A549 (cell line): ENCODE measurements around the gene LRRC8E. TPM values are rescaled to one million over a fixed set of nuclear protein-coding genes. Genes with fewer than 3 reads are reported as not detected.

Experiments
- ATAC-seq, 2 experiments: fragments of 200-7000 bp in 1 of 2; fragments of >200 bp in 1 of 2; cut with Nextera tagmentation in 1 of 2; cut with Tn5 transposase in 1 of 2; 3 replicates each; pipeline versions ENCODE4 v1.8.0 to v1.9.1; 2018 to 2020; ENCODE audit warnings: mild to moderate bottlenecking in 1 of 2, moderate library complexity in 1 of 2
- CTCF ChIA-PET: fragments of 300-600 bp; sonication (Branson Sonifier 250); formaldehyde crosslinking; extraction: SDS; loops from one replicate; lab custom pipeline; 2021; ENCODE audit warnings: antibody characterized with exemption, inconsistent platforms; lab: Yijun Ruan, JAX
- POLR2A ChIA-PET: fragments of 350-600 bp; formaldehyde crosslinking; extraction: SDS; loops from one replicate; lab custom pipeline; 2021; ENCODE audit warnings: antibody characterized with exemption, inconsistent platforms; lab: Yijun Ruan, JAX
- DNase-seq, 2 experiments: peaks; one replicate each; pipeline versions ENCODE4 v3.0.0 to v3.0.0-alpha.2; 2011 to 2016; ENCODE audit warnings: low read depth in 1 of 2, low spot score in 1 of 2
- FAIRE-seq: peaks from 2 replicates; lab custom pipeline; 2011; peaks lifted over from hg19 to GRCh38; lab: Jason Lieb, UNC
- H3K27ac ChIP-seq, 2 experiments: fragments of >200 bp; sonication (Bioruptor Twin); formaldehyde crosslinking; 3 replicates each; pipeline ENCODE4 v1.5.1; 2016 to 2017
- H3K4me1 ChIP-seq: fragments of >200 bp; sonication (Bioruptor Twin); formaldehyde crosslinking; 3 replicates; pipeline ENCODE4 v1.6.1; 2016
- H3K4me2 ChIP-seq: fragments of >200 bp; sonication (Bioruptor Twin); formaldehyde crosslinking; 3 replicates; pipeline ENCODE4 v1.6.1; 2016
- H3K4me3 ChIP-seq: fragments of >200 bp; sonication (Bioruptor Twin); formaldehyde crosslinking; 3 replicates; pipeline ENCODE4 v1.5.1; 2016
- H3K9me3 ChIP-seq: fragments of >200 bp; sonication (Bioruptor Twin); formaldehyde crosslinking; 3 replicates; pipeline ENCODE4 v1.6.1; 2016
- ATOH8 ChIP-seq: fragments of 250-450 bp; sonication (Bioruptor Pico); IDR thresholded peaks from 2 replicates; pipeline ENCODE4 v1.5.0; 2020; ENCODE audit warnings: low read depth, mild to moderate bottlenecking, moderate library complexity
- BCL3 ChIP-seq: fragments of >200 bp; sonication (Bioruptor Twin); formaldehyde crosslinking; IDR thresholded peaks from 3 replicates; pipeline ENCODE4 v1.6.1; 2016
- CBX8 ChIP-seq: fragments of 200-600 bp; sonication (generic); IDR thresholded peaks from 2 replicates; pipeline ENCODE4 v1.6.1; 2016
- CHD4 ChIP-seq: fragments of 200-600 bp; sonication (generic); IDR thresholded peaks from 2 replicates; pipeline ENCODE4 v1.6.1; 2016; ENCODE audit warnings: antibody characterized with exemption, mild to moderate bottlenecking, borderline replicate concordance
- E2F6 ChIP-seq: IDR thresholded peaks from 2 replicates; pipeline ENCODE4 v1.6.1; 2012; ENCODE audit warnings: low read depth, borderline replicate concordance
- EHF ChIP-seq: fragments of 250-450 bp; sonication (Bioruptor Pico); IDR thresholded peaks from 2 replicates; pipeline ENCODE4 v1.5.0; 2020; ENCODE audit warnings: mild to moderate bottlenecking
- ESRRA ChIP-seq: fragments of 150-350 bp; IDR thresholded peaks from 2 replicates; pipeline ENCODE4 v1.6.1; 2014; ENCODE audit warnings: mild to moderate bottlenecking, low read length, borderline replicate concordance
- FOSL2 ChIP-seq, 2 experiments: fragments of 450-650 bp in 1 of 2; fragments of >200 bp in 1 of 2; sonication (Bioruptor Twin) in 1 of 2; formaldehyde crosslinking; IDR thresholded peaks; 2 replicates each; pipeline versions ENCODE4 v1.5.0 to v1.6.1; 2016 to 2020; ENCODE audit warnings: mild to moderate bottlenecking in 1 of 2, moderate library complexity in 1 of 2
- FOXS1 ChIP-seq: fragments of 250-450 bp; sonication (Bioruptor Pico); IDR thresholded peaks from 2 replicates; pipeline ENCODE4 v1.5.0; 2020; ENCODE audit warnings: mild to moderate bottlenecking, moderate library complexity
- GATA3 ChIP-seq: IDR thresholded peaks from 2 replicates; pipeline ENCODE4 v1.6.1; 2012; ENCODE audit warnings: borderline replicate concordance
- HDAC2 ChIP-seq: fragments of 200-600 bp; sonication (generic); IDR thresholded peaks from 2 replicates; pipeline ENCODE4 v1.6.1; 2016
- HES2 ChIP-seq: fragments of >200 bp; sonication (Bioruptor Twin); formaldehyde crosslinking; IDR thresholded peaks from 2 replicates; pipeline ENCODE4 v1.6.1; 2016
- HEYL ChIP-seq: fragments of 250-450 bp; sonication (Bioruptor Pico); IDR thresholded peaks from 2 replicates; pipeline ENCODE4 v1.8.0; 2021; ENCODE audit warnings: mild to moderate bottlenecking, moderate library complexity
- HMGXB4 ChIP-seq: fragments of 250-450 bp; sonication (Bioruptor Pico); IDR thresholded peaks from 2 replicates; pipeline ENCODE4 v1.5.0; 2021; ENCODE audit warnings: mild to moderate bottlenecking, moderate library complexity, borderline replicate concordance
- KDM1A ChIP-seq: fragments of 200-600 bp; sonication (generic); IDR thresholded peaks from 2 replicates; pipeline ENCODE4 v1.6.1; 2016; ENCODE audit warnings: low read depth, mild to moderate bottlenecking
- MAFK ChIP-seq: fragments of 450-650 bp; IDR thresholded peaks from 2 replicates; pipeline ENCODE4 v1.6.1; 2014; ENCODE audit not compliant: partially characterized antibody
- MAX ChIP-seq: IDR thresholded peaks from 2 replicates; pipeline ENCODE4 v1.6.1; 2012
- NPAS2 ChIP-seq: fragments of 250-450 bp; sonication (Bioruptor Pico); IDR thresholded peaks from 2 replicates; pipeline ENCODE4 v1.8.0; 2022; ENCODE audit warnings: mild to moderate bottlenecking, moderate library complexity, borderline replicate concordance
- POLR2A ChIP-seq: IDR thresholded peaks from 2 replicates; pipeline ENCODE4 v1.6.1; 2012; ENCODE audit warnings: mild to moderate bottlenecking, low read length
- RFX5 ChIP-seq: fragments of 450-650 bp; IDR thresholded peaks from 2 replicates; pipeline ENCODE4 v1.7.1; 2014; ENCODE audit warnings: antibody characterized with exemption, mild to moderate bottlenecking, moderate library complexity
- RNF2 ChIP-seq: fragments of 200-600 bp; sonication (generic); IDR thresholded peaks from 2 replicates; pipeline ENCODE4 v1.6.1; 2016; ENCODE audit warnings: low read depth, mild to moderate bottlenecking, antibody characterized with exemption, moderate library complexity, borderline replicate concordance
- SMC3 ChIP-seq: fragments of >200 bp; sonication (Bioruptor Twin); formaldehyde crosslinking; IDR thresholded peaks from 3 replicates; pipeline ENCODE4 v1.6.1; 2018; ENCODE audit warnings: inconsistent platforms
- TFCP2L1 ChIP-seq: fragments of 250-450 bp; sonication (Bioruptor Pico); IDR thresholded peaks from 2 replicates; pipeline ENCODE4 v1.5.0; 2021; ENCODE audit warnings: mild to moderate bottlenecking
- TP53 ChIP-seq: fragments of 250-450 bp; sonication (Bioruptor Pico); IDR thresholded peaks from 2 replicates; pipeline ENCODE4 v1.5.0; 2021; ENCODE audit warnings: mild to moderate bottlenecking, moderate library complexity
- USF2 ChIP-seq: fragments of 450-650 bp; IDR thresholded peaks from 2 replicates; pipeline ENCODE4 v1.6.1; 2014; ENCODE audit warnings: antibody characterized with exemption
- ZFP36 ChIP-seq: fragments of 450-650 bp; IDR thresholded peaks from 2 replicates; pipeline ENCODE4 v1.6.1; 2014; ENCODE audit warnings: borderline replicate concordance; ENCODE audit not compliant: partially characterized antibody
- WGBS: methylation state at CpG from one replicate; pipeline ENCODE4 v1.1.6; 2017; ENCODE audit errors: missing lambda C conversion rate; 5-methylcytosine and 5-hydroxymethylcytosine counted together
- polyA plus RNA-seq, 4 experiments: library from polyadenylated mRNA; depleted of rRNA in 3 of 4; stranded (reverse); fragments of >200 nt; fragmentation: RNase III in 1 of 4; extraction: RNeasy Plus Mini Kit Qiagen cat#74134 plus additional on column Dnase treatment in 1 of 4; gene quantifications; 2 replicates in 3 of 4; 3 replicates in 1 of 4; pipeline ENCODE4 v1.2.3, GENCODE V29; 2011 to 2017

The LRRC8E gene
- polyA plus RNA-seq, 2 of the 4 experiments (the other 2 are of a cell fraction), result 4.0 to 4.4 TPM

GRCh38 chr19:7881910-7882309 is 6.4 kb upstream of the LRRC8E start:
- CTCF ChIA-PET, result interaction anchor here (2.1 kb wide), 1 partner anchor 13 kb away, joined by 10 read pairs; no protein-coding TSS in a partner anchor
- no peak for ATAC-seq
- no peak for DNase-seq
- no peak overlapping the region for H3K4me2 ChIP-seq
- 25% methylated on average over 3 of the region's 3 CpGs for WGBS
- POLR2A ChIA-PET, result no interaction called here
- H3K9me3 ChIP-seq, result no peaks in the 10 kb centered on the region
- TF ChIP-seq GATA3, result no peak
- no peak for TF ChIP-seq CHD4
- TF ChIP-seq SMC3, result no peak
- TF ChIP-seq FOXS1 (CRISPR knock-in tag), result no peak
- no peak for TF ChIP-seq HMGXB4 (CRISPR knock-in tag)
- TF ChIP-seq EHF, result no peak
- TF ChIP-seq RNF2, result no peak
- TF ChIP-seq TFCP2L1 (CRISPR knock-in tag), result no peak
- no peak for TF ChIP-seq KDM1A
- no peak for TF ChIP-seq TP53 (CRISPR knock-in tag)
- TF ChIP-seq E2F6, result no peak
- TF ChIP-seq NPAS2 (CRISPR knock-in tag), result no peak
- no peak for TF ChIP-seq USF2
- TF ChIP-seq ZFP36, result no peak
- TF ChIP-seq HES2, result no peak
- no peak for TF ChIP-seq MAX
- no peak for TF ChIP-seq HDAC2
- no peak for TF ChIP-seq HEYL
- TF ChIP-seq ESRRA, result no peak
- no peak for FAIRE-seq
- H3K4me3 ChIP-seq, result no peak overlapping the region
- no peak overlapping the region for H3K27ac ChIP-seq
- H3K4me1 ChIP-seq, result 0 out of 3 replicates have a peak, but pooled peaks cover 3% of the 10 kb centered on the region

GRCh38 chr19:7883105-7883504 is 5.2 kb upstream of the LRRC8E start:
- no peaks in the 10 kb centered on the region for H3K9me3 ChIP-seq

More at GRCh38 chr19:7883105-7883504, 5.2 kb upstream of the LRRC8E start:
- 100% methylated on average over 4 of the region's 4 CpGs for WGBS
- no peak for DNase-seq
- Histone ChIP-seq H3K27ac (no peak overlapping the region), H3K4me3 (no peak overlapping the region), H3K4me1 (no peaks in the 10 kb centered on the region), H3K4me2 (no peak overlapping the region)
- FAIRE-seq, result no peak
- no peak for ATAC-seq
- TF ChIP-seq USF2, result no peak
- TF ChIP-seq CBX8, result no peak
- TF ChIP-seq FOSL2 (IDR thresholded peaks at IDR 0.05), result no peak
- no peak for TF ChIP-seq FOSL2 (CRISPR knock-in tag; IDR thresholded peaks at IDR 0.05)
- no peak for TF ChIP-seq MAFK
- TF ChIP-seq POLR2A, result no peak
- no peak for TF ChIP-seq BCL3
- no peak for TF ChIP-seq RFX5
- no peak for TF ChIP-seq SMC3
- TF ChIP-seq ATOH8 (CRISPR knock-in tag), result no peak
- ChIA-PET POLR2A (no interaction called here), CTCF (interaction anchor here (0.9 to 2.1 kb wide), 3 partner anchors 12 to 19 kb away, joined by 3 to 10 read pairs (median 5); no protein-coding TSS in a partner anchor)
